ENCODE data around the gene TM9SF2.

Gene TM9SF2

GRCh38 chr13:99464441-99464949 is 36.8 kb upstream of the TM9SF2 start:
- H3K36me3 ChIP-seq = no peaks in the 10 kb centered on the region
- DNase-seq = no peak
- H3K4me3 ChIP-seq = no peak overlapping the region
- no peaks in the 10 kb centered on the region for H3K9me3 ChIP-seq
- H3K4me1 ChIP-seq = no peaks in the 10 kb centered on the region
- peaks cover 0 to 3% of the 10 kb centered on the region in 2 donors for H3K27me3 ChIP-seq
- intact Hi-C loops (cut with DNase I; ENCODE audit: low total_unique reads) = no loop called here
- no peak overlapping the region for H3K27ac ChIP-seq
- TF ChIP-seq CTCF (IDR thresholded peaks at IDR 0.05) = no peak

- Histone ChIP-seq H3K9me3 (no peaks in the 10 kb centered on the region), H3K4me1 (no peaks in the 10 kb centered on the region), H3K27ac (no peak overlapping the region), H3K36me3 (no peaks in the 10 kb centered on the region), H3K27me3 (peaks cover 0 to 3% of the 10 kb centered on the region in 2 donors), H3K4me3 (no peak overlapping the region)
- intact Hi-C loops (cut with DNase I; ENCODE audit: low total_unique reads) = no loop called here
- TF ChIP-seq CTCF (IDR thresholded peaks at IDR 0.05) = no peak
- DNase-seq = no peak
Observed at GRCh38 chr13:99465454-99465853, 35.8 kb upstream of the TM9SF2 start.

- Histone ChIP-seq H3K4me1 (no peaks in the 10 kb centered on the region), H3K27ac (no peak overlapping the region), H3K4me3 (no peak overlapping the region), H3K27me3 (peaks cover 0 to 3% of the 10 kb centered on the region in 2 donors), H3K9me3 (no peaks in the 10 kb centered on the region), H3K36me3 (no peaks in the 10 kb centered on the region)
- no peak for TF ChIP-seq CTCF (IDR thresholded peaks at IDR 0.05)
- intact Hi-C loops (cut with DNase I; ENCODE audit: low total_unique reads) = no loop called here
- no peak for DNase-seq
Observed at GRCh38 chr13:99467764-99468163, 33.5 kb upstream of the TM9SF2 start.

- H3K36me3 ChIP-seq = no peaks in the 10 kb centered on the region
- no peak overlapping the region for H3K4me3 ChIP-seq
- intact Hi-C loops (cut with DNase I; ENCODE audit: low total_unique reads) = no loop called here
- peaks cover 0 to 3% of the 10 kb centered on the region in 2 donors for H3K27me3 ChIP-seq
- no peak for DNase-seq
- TF ChIP-seq CTCF (IDR thresholded peaks at IDR 0.05) = no peak
- H3K9me3 ChIP-seq = no peaks in the 10 kb centered on the region
- H3K27ac ChIP-seq = no peak overlapping the region
- no peaks in the 10 kb centered on the region for H3K4me1 ChIP-seq
Observed at GRCh38 chr13:99469041-99469440, 32.2 kb upstream of the TM9SF2 start.

- no peak overlapping the region for H3K27ac ChIP-seq
- no peak for TF ChIP-seq CTCF (IDR thresholded peaks at IDR 0.05)
- H3K4me1 ChIP-seq = no peaks in the 10 kb centered on the region
- H3K9me3 ChIP-seq = no peaks in the 10 kb centered on the region
- no peaks in the 10 kb centered on the region for H3K36me3 ChIP-seq
- intact Hi-C loops (cut with DNase I; ENCODE audit: low total_unique reads) = no loop called here
- H3K4me3 ChIP-seq = no peak overlapping the region
- H3K27me3 ChIP-seq = peaks cover 0 to 3% of the 10 kb centered on the region in 2 donors
- DNase-seq = no peak
Observed at GRCh38 chr13:99470027-99470426, 31.2 kb upstream of the TM9SF2 start.
